Endothelial cell (in vitro differentiated cells): ENCODE results near the gene RPA4. TPM values are rescaled to one million over a fixed set of nuclear protein-coding genes. Genes with fewer than 3 reads are reported as not detected.
"Not testable (repeated sequence)": the region's sequence is repeated elsewhere in the genome, so short reads cannot be mapped to it uniquely, and the experiment has no call there.

Source experiments
- DNase-seq: peaks from one replicate; pipeline ENCODE4 v3.0.0; 2021; ENCODE audit warnings: low spot score
- H3K27ac Mint-ChIP-seq: one replicate; pipeline ENCODE4 v1.8.0; 2021; ENCODE audit warnings: mixed read lengths, inconsistent platforms; ENCODE audit not compliant: unreplicated experiment
- H3K27me3 Mint-ChIP-seq: one replicate; pipeline ENCODE4 v1.8.0; 2021; ENCODE audit warnings: mild to moderate bottlenecking, moderate library complexity, mixed read lengths, inconsistent platforms; ENCODE audit not compliant: unreplicated experiment
- H3K36me3 Mint-ChIP-seq: one replicate; pipeline ENCODE4 v1.8.0; 2021; ENCODE audit warnings: mild to moderate bottlenecking, low read depth, mixed read lengths, inconsistent platforms; ENCODE audit not compliant: unreplicated experiment
- H3K4me1 Mint-ChIP-seq: one replicate; pipeline ENCODE4 v1.8.0; 2021; ENCODE audit warnings: mild to moderate bottlenecking, mixed read lengths, inconsistent platforms; ENCODE audit not compliant: unreplicated experiment
- H3K4me3 Mint-ChIP-seq: one replicate; pipeline ENCODE4 v1.8.0; 2021; ENCODE audit warnings: mild to moderate bottlenecking, mixed read lengths, inconsistent platforms; ENCODE audit not compliant: unreplicated experiment
- H3K9me3 Mint-ChIP-seq: one replicate; pipeline ENCODE4 v1.8.0; 2021; ENCODE audit warnings: mixed read lengths, inconsistent platforms; ENCODE audit not compliant: unreplicated experiment
- CTCF ChIP-seq: fragments of 200-600 bp; sonication (generic); IDR thresholded peaks from one replicate; pipeline ENCODE4 v1.5.0; 2021; ENCODE audit warnings: antibody characterized with exemption; ENCODE audit not compliant: unreplicated experiment
- total RNA-seq: library from RNA; stranded (reverse); fragmentation: NEBNext Ultra II Directional; extraction: Animal tissue kit (Norgen Biotek cat#: 25700); gene quantifications from one replicate; pipeline ENCODE4 v1.2.1, GENCODE V29; 2021; ENCODE audit not compliant: unreplicated experiment

Gene RPA4
- total RNA-seq, 1 donor from 2014 or later = 1.9 TPM

DNA sequence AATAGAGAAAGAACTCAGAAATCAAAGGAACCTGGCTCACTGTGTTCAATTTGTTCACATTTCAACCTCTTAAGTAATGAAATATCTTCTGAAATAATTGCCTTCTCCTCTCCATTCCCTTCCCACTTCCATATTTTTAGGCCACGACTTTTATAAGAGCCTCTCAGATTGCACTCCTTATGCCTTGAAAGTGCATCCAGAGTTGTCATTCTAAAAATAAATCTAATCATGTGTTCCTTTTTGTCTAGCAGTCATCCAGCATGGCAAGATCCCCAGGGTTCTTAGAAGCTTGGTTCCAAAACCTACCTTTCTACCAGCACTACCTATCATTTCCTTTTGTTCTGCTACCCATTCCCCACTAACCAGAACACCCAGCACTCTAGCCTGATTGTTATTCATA is 42.4 kb upstream of the RPA4 start:
- TF ChIP-seq CTCF = no peak
- H3K4me1 Mint-ChIP-seq = peaks cover 4% of the 10 kb centered on the region
- DNase-seq = no peak
- no peaks in the 10 kb centered on the region for H3K9me3 Mint-ChIP-seq
- no peaks in the 10 kb centered on the region for H3K36me3 Mint-ChIP-seq
- no peak overlapping the region for H3K27ac Mint-ChIP-seq
- H3K27me3 Mint-ChIP-seq = no peaks in the 10 kb centered on the region
- no peak overlapping the region for H3K4me3 Mint-ChIP-seq

DNA sequence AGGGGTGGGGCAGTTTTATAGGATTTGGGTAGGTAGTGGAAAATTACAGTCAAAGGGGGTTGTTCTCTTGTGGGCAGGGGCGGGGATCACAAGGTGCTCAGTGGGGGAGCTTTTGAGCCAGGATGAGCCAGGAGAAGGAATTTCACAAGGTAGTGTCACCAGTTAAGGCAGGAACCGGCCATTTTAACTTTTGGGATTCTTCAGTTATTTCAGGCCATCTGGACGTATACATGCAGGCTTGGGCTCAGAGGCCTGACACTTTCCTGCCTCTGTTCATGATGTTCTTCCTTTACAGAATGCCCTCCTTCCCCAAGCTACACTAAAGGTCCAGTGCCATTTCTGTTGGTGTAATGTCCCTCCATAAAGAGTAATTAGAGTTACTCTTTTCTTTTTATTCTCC is 41.8 kb upstream of the RPA4 start:
- not testable (repeated sequence) for H3K27me3 Mint-ChIP-seq, H3K4me1 Mint-ChIP-seq, H3K9me3 Mint-ChIP-seq, DNase-seq, H3K4me3 Mint-ChIP-seq, H3K36me3 Mint-ChIP-seq, H3K27ac Mint-ChIP-seq

DNA sequence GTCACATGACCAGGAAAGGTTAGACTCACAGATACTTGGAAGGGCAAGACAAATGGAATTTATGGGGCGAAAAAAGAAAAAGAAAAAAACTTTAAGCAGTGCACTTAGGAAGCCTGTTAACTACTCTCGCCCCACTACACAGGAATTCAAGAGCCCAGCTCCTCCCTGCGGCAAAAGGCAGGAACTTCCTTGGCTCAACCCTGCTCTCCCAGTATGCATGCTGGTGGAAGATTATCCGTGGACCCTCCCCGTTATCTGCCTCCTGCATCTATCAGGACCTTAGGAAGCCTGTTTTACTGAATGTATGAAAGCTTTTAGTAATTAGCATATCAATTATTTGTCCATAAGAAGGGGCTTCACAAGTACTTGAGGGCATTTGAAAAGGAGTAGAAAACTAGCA is 40.1 kb upstream of the RPA4 start:
- Mint-ChIP-seq H3K27me3 (no peaks in the 10 kb centered on the region), H3K9me3 (no peaks in the 10 kb centered on the region), H3K36me3 (no peaks in the 10 kb centered on the region), H3K27ac (no peak overlapping the region), H3K4me1 (no peaks in the 10 kb centered on the region), H3K4me3 (no peak overlapping the region)
- peak; percentile 5 for DNase-seq
- no peak for TF ChIP-seq CTCF

- H3K27me3 Mint-ChIP-seq = no peaks in the 10 kb centered on the region
- H3K27ac Mint-ChIP-seq = no peak overlapping the region
- no peaks in the 10 kb centered on the region for H3K4me1 Mint-ChIP-seq
- no peaks in the 10 kb centered on the region for H3K36me3 Mint-ChIP-seq
- no peak for TF ChIP-seq CTCF
- no peak overlapping the region for H3K4me3 Mint-ChIP-seq
- no peak for DNase-seq
- H3K9me3 Mint-ChIP-seq = no peaks in the 10 kb centered on the region
Observed at GRCh38 chrX:96846841-96847240, 36.9 kb upstream of the RPA4 start.

GRCh38 chrX:96859422-96859821 is 24.3 kb upstream of the RPA4 start:
- not testable (repeated sequence) for H3K27me3 Mint-ChIP-seq

DNA sequence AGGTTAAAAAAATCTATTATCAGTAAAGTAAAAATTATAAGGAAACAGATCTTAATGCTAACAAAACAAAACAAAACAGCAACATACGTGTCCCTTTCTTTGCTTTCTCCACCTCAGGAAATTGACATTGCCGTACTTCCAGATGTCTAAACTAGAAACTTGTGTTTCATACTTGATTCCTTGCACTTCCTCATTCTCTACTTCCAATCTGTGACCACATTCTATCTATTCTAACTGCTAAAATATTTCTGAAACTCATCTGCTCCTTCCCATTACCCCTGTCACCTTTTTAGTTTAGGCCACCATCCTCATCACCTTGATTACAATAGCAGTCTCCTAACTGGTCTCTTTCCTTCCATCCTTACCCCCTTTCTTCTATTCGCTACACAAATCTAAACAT is 22.5 kb upstream of the RPA4 start:
- Mint-ChIP-seq H3K36me3 (no peaks in the 10 kb centered on the region), H3K9me3 (no peaks in the 10 kb centered on the region), H3K27ac (no peak overlapping the region), H3K27me3 (peaks cover 2% of the 10 kb centered on the region), H3K4me1 (peaks cover 2% of the 10 kb centered on the region), H3K4me3 (no peak overlapping the region)
- DNase-seq = no peak
- TF ChIP-seq CTCF = no peak

More at GRCh38 chrX:96859422-96859821, 24.3 kb upstream of the RPA4 start:
- H3K4me3 Mint-ChIP-seq, H3K36me3 Mint-ChIP-seq, H3K27ac Mint-ChIP-seq, H3K9me3 Mint-ChIP-seq, DNase-seq, H3K4me1 Mint-ChIP-seq: not testable (repeated sequence)
